H9 (cell line): ENCODE measurements around the gene PCGF6. TPM values are rescaled to one million over a fixed set of nuclear protein-coding genes. Genes with fewer than 3 reads are reported as not detected.

Experiments used
- DNase-seq: peaks from one replicate; pipeline ENCODE4 v3.0.0-alpha.2; 2017
- H2AFZ ChIP-seq: one replicate; pipeline ENCODE4 v1.6.1; 2013; ENCODE audit warnings: mild to moderate bottlenecking, low read length, control low read depth, moderate library complexity
- H2AK5ac ChIP-seq: 2 replicates; pipeline ENCODE4 v1.6.1; 2013; ENCODE audit warnings: low read length, control low read depth, mixed read lengths; ENCODE audit not compliant: insufficient read length
- H2BK120ac ChIP-seq: one replicate; pipeline ENCODE4 v1.6.1; 2013; ENCODE audit warnings: low read depth, mild to moderate bottlenecking, low read length, control low read depth, inconsistent platforms; ENCODE audit not compliant: poor library complexity, severe bottlenecking
- H2BK12ac ChIP-seq: 2 replicates; pipeline ENCODE4 v1.6.1; 2013; ENCODE audit warnings: low read length, control low read depth, mixed read lengths, low read depth; ENCODE audit not compliant: insufficient read length
- H2BK15ac ChIP-seq: 2 replicates; pipeline ENCODE4 v1.6.1; 2013; ENCODE audit warnings: low read depth, low read length, control low read depth
- H2BK20ac ChIP-seq: one replicate; pipeline ENCODE4 v1.6.1; 2013; ENCODE audit warnings: low read depth, mild to moderate bottlenecking, low read length, control low read depth, inconsistent platforms; ENCODE audit not compliant: poor library complexity, severe bottlenecking
- H2BK5ac ChIP-seq: 2 replicates; pipeline ENCODE4 v1.6.1; 2013; ENCODE audit warnings: low read length, control low read depth, mixed read lengths; ENCODE audit not compliant: insufficient read length
- H3K14ac ChIP-seq: 2 replicates; pipeline ENCODE4 v1.6.1; 2013; ENCODE audit warnings: low read length, control low read depth; ENCODE audit not compliant: insufficient read depth
- H3K18ac ChIP-seq: 2 replicates; pipeline ENCODE4 v1.6.1; 2013; ENCODE audit warnings: low read depth, mild to moderate bottlenecking, mixed read lengths, low read length, control low read depth; ENCODE audit not compliant: insufficient read length
- H3K23ac ChIP-seq: 2 replicates; pipeline ENCODE4 v1.6.1; 2013; ENCODE audit warnings: low read length, control low read depth, mixed read lengths, low read depth; ENCODE audit not compliant: insufficient read length
- H3K23me2 ChIP-seq: 2 replicates; pipeline ENCODE4 v1.6.1; 2013; ENCODE audit warnings: low read depth, mild to moderate bottlenecking, mixed read lengths, low read length, control low read depth; ENCODE audit not compliant: insufficient read length, poor library complexity, severe bottlenecking
- H3K27ac ChIP-seq: 2 replicates; pipeline ENCODE4 v1.5.1; 2013; ENCODE audit warnings: low read length, control low read depth, mixed read lengths, low read depth; ENCODE audit not compliant: insufficient read length
- H3K27me3 ChIP-seq: 2 replicates; pipeline ENCODE4 v1.6.1; 2013; ENCODE audit warnings: low read length, control low read depth, inconsistent platforms; ENCODE audit not compliant: insufficient read depth
- H3K4ac ChIP-seq: 2 replicates; pipeline ENCODE4 v1.6.1; 2013; ENCODE audit warnings: low read depth, mild to moderate bottlenecking, control low read depth, inconsistent platforms, low read length, moderate library complexity
- H3K4me1 ChIP-seq: 2 replicates; pipeline ENCODE4 v1.6.1; 2013; ENCODE audit warnings: low read length, control low read depth, inconsistent platforms; ENCODE audit not compliant: insufficient read depth
- H3K4me2 ChIP-seq: 2 replicates; pipeline ENCODE4 v1.6.1; 2013; ENCODE audit warnings: low read length, control low read depth, mixed read lengths; ENCODE audit not compliant: insufficient read length, insufficient read depth
- H3K56ac ChIP-seq: 2 replicates; pipeline ENCODE4 v1.6.1; 2013; ENCODE audit warnings: low read depth, mild to moderate bottlenecking, mixed read lengths, low read length, control low read depth; ENCODE audit not compliant: insufficient read length
- H3K79me1 ChIP-seq: 2 replicates; pipeline ENCODE4 v1.6.1; 2013; ENCODE audit warnings: low read depth, mild to moderate bottlenecking, moderate library complexity, low read length, control low read depth, inconsistent platforms; ENCODE audit not compliant: insufficient read depth, poor library complexity, severe bottlenecking
- H3K79me2 ChIP-seq: 2 replicates; pipeline ENCODE4 v1.6.1; 2013; ENCODE audit warnings: low read length, control low read depth, inconsistent platforms; ENCODE audit not compliant: insufficient read depth
- H3K9ac ChIP-seq: 2 replicates; pipeline ENCODE4 v1.6.1; 2013; ENCODE audit warnings: low read length, control low read depth, mixed read lengths; ENCODE audit not compliant: insufficient read length; ENCODE audit errors: extremely low read depth
- H3K9me3 ChIP-seq: one replicate; pipeline ENCODE4 v1.6.1; 2013; ENCODE audit warnings: low read depth, low read length, inconsistent platforms; ENCODE audit not compliant: control insufficient read depth
- H3T11ph ChIP-seq: one replicate; pipeline ENCODE4 v1.6.1; 2013; ENCODE audit warnings: mild to moderate bottlenecking, low read length, control low read depth, inconsistent platforms
- H4K20me1 ChIP-seq: one replicate; pipeline ENCODE4 v1.6.1; 2013; ENCODE audit not compliant: control insufficient read depth, insufficient read length, insufficient read depth
- H4K5ac ChIP-seq: 2 replicates; pipeline ENCODE4 v1.6.1; 2013; ENCODE audit warnings: low read depth, mild to moderate bottlenecking, mixed read lengths, low read length, control low read depth; ENCODE audit not compliant: insufficient read length
- H4K8ac ChIP-seq: replicated peaks from 2 replicates; pipeline ENCODE4 v1.6.1; 2013; ENCODE audit warnings: low read length, control low read depth, mixed read lengths, low read depth; ENCODE audit not compliant: insufficient read length
- H4K91ac ChIP-seq: 2 replicates; pipeline ENCODE4 v1.6.1; 2013; ENCODE audit warnings: low read depth, mild to moderate bottlenecking, moderate library complexity, mixed read lengths, low read length, control low read depth; ENCODE audit not compliant: insufficient read length
- H3K27ac Mint-ChIP-seq, 3 experiments: 2 replicates in 2 of 3; 3 replicates in 1 of 3; pipeline ENCODE4 v1.8.0; 2020 to 2021; ENCODE audit warnings: mixed read lengths in 3 of 3, mild to moderate bottlenecking in 1 of 3, moderate library complexity in 1 of 3
- H3K27me3 Mint-ChIP-seq: 2 replicates; pipeline ENCODE4 v1.8.0; 2021; ENCODE audit warnings: low read depth, mild to moderate bottlenecking, moderate library complexity, mixed read lengths
- H3K36me3 Mint-ChIP-seq, 3 experiments: 2 replicates in 2 of 3; 3 replicates in 1 of 3; pipeline ENCODE4 v1.8.0; 2020 to 2021; ENCODE audit warnings: low read depth in 3 of 3, mixed read lengths in 3 of 3; ENCODE audit not compliant: insufficient read depth in 1 of 3
- H3K4me1 Mint-ChIP-seq, 2 experiments: 2 replicates each; pipeline ENCODE4 v1.8.0; 2020; ENCODE audit warnings: mixed read lengths in 2 of 2
- H3K4me3 Mint-ChIP-seq, 2 experiments: 2 replicates in 1 of 2; 3 replicates in 1 of 2; pipeline ENCODE4 v1.8.0; 2020 to 2021; ENCODE audit warnings: mild to moderate bottlenecking in 2 of 2, mixed read lengths in 2 of 2, moderate library complexity in 1 of 2
- H3K9me3 Mint-ChIP-seq, 2 experiments: 2 replicates in 1 of 2; 3 replicates in 1 of 2; pipeline ENCODE4 v1.8.0; 2020; ENCODE audit warnings: mild to moderate bottlenecking in 2 of 2, mixed read lengths in 2 of 2, moderate library complexity in 1 of 2
- WGBS: extraction: QIAGEN DNeasy Blood & Tissue Kit; methylation state at CpG from one replicate; pipeline ENCODE4 v1.1.7; 2013; ENCODE audit warnings: missing lambda C conversion rate, low lambda C conversion rate, mixed read lengths; ENCODE audit not compliant: insufficient read length; ENCODE audit errors: extremely low coverage; 5-methylcytosine and 5-hydroxymethylcytosine counted together
- total RNA-seq: library from RNA; stranded (reverse); gene quantifications from 2 replicates; pipeline ENCODE4 v1.2.1, GENCODE V29; 2021
- TF ChIP-seq, protein P1 (sequence below): fragments of 200-600 bp; sonication (generic); conservative IDR thresholded peaks from 3 replicates; pipeline ENCODE4 v1.8.0; 2021; ENCODE audit warnings: antibody characterized with exemption, mild to moderate bottlenecking

Gene PCGF6
- total RNA-seq, 1 experiment from 2014 or later, result 23.5 TPM

GRCh38 chr10:103291588-103291987 is 59.4 kb downstream of the PCGF6 start:
- Histone ChIP-seq H2AFZ (no peak overlapping the region), H3K27ac (no peak overlapping the region), H3K4ac (no peak overlapping the region), H3K56ac (no peak overlapping the region), H3K23me2 (no peaks in the 10 kb centered on the region), H3K4me2 (no peak overlapping the region), H3K27me3 (no peaks in the 10 kb centered on the region), H3K79me1 (no peaks in the 10 kb centered on the region), H3K9me3 (no peaks in the 10 kb centered on the region), H2BK120ac (no peak overlapping the region), H2BK5ac (no peak overlapping the region), H3K9ac (no peak overlapping the region), H3K4me1 (no peaks in the 10 kb centered on the region), H3K18ac (no peak overlapping the region), H2BK15ac (no peak overlapping the region), H4K5ac (no peak overlapping the region), H3T11ph (no peak overlapping the region), H4K8ac (no peak overlapping the region), H4K20me1 (no peaks in the 10 kb centered on the region), H2AK5ac (no peak overlapping the region), H2BK20ac (no peak overlapping the region), H4K91ac (no peak overlapping the region), H3K79me2 (no peaks in the 10 kb centered on the region), H3K23ac (no peak overlapping the region), H2BK12ac (no peak overlapping the region), H3K14ac (no peak overlapping the region)
- WGBS, result no CpG with 5 or more reads among the region's 4 CpGs
- TF ChIP-seq, protein P1, sequence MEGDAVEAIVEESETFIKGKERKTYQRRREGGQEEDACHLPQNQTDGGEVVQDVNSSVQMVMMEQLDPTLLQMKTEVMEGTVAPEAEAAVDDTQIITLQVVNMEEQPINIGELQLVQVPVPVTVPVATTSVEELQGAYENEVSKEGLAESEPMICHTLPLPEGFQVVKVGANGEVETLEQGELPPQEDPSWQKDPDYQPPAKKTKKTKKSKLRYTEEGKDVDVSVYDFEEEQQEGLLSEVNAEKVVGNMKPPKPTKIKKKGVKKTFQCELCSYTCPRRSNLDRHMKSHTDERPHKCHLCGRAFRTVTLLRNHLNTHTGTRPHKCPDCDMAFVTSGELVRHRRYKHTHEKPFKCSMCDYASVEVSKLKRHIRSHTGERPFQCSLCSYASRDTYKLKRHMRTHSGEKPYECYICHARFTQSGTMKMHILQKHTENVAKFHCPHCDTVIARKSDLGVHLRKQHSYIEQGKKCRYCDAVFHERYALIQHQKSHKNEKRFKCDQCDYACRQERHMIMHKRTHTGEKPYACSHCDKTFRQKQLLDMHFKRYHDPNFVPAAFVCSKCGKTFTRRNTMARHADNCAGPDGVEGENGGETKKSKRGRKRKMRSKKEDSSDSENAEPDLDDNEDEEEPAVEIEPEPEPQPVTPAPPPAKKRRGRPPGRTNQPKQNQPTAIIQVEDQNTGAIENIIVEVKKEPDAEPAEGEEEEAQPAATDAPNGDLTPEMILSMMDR, result no peak
- DNase-seq, result no peak
- no peak overlapping the region for H3K4me3 Mint-ChIP-seq
- H3K9me3 Mint-ChIP-seq, result no peaks in the 10 kb centered on the region
- no peak overlapping the region for H3K27ac Mint-ChIP-seq
- no peaks in the 10 kb centered on the region for H3K27me3 Mint-ChIP-seq
- no peaks in the 10 kb centered on the region for H3K4me1 Mint-ChIP-seq
- no peaks in the 10 kb centered on the region for H3K36me3 Mint-ChIP-seq
